GM10248 (cell line): ENCODE results near the gene PDE1C.

ENCODE experiments used
- CTCF ChIA-PET: fragments of 300-600 bp; sonication (Branson Sonifier 250); formaldehyde crosslinking; extraction: SDS; loops from one replicate; lab custom pipeline; 2021; ENCODE audit warnings: antibody characterized with exemption; lab: Yijun Ruan, JAX
- POLR2A ChIA-PET: fragments of 350-650 bp; sonication (Branson Sonifier 250); formaldehyde crosslinking; extraction: SDS; loops from one replicate; lab custom pipeline; 2020; ENCODE audit warnings: antibody characterized with exemption; lab: Yijun Ruan, JAX
- DNase-seq: peaks from one replicate; pipeline ENCODE4 v3.0.0; 2012; ENCODE audit errors: extremely low spot score
- TF ChIP-seq, protein P1 (sequence below): IDR thresholded peaks from 2 replicates; pipeline ENCODE4 v1.5.1; 2012; ENCODE audit warnings: mild to moderate bottlenecking, low read depth; ENCODE audit errors: extremely low read depth, missing control alignments, control extremely low read depth

Gene PDE1C

DNA sequence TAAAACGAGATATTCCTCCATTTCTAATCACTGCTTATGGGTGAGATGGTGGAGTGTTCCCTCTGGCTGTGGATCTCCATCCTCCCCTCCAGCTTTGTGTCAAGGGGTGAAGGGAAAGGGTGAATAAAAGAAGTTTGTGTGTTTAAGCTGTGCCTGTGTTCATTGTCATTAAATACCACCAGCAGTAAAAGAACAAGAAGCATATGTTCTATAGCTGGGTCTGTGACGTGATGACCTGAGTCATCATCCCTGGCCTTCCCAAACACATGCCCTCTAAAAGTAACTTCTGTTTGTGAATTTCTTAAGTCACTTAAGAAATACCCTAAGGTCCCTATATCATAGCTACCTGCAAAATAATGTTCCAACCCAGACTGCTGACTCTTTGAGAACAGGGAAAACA is 278.3 kb downstream of the PDE1C start:
- ChIA-PET CTCF (interaction anchor here (1.6 to 2.3 kb wide), 2 partner anchors 10 to 14 kb away, joined by 3 to 15 read pairs; no protein-coding TSS in a partner anchor), POLR2A (no interaction called here)
- TF ChIP-seq, protein P1, sequence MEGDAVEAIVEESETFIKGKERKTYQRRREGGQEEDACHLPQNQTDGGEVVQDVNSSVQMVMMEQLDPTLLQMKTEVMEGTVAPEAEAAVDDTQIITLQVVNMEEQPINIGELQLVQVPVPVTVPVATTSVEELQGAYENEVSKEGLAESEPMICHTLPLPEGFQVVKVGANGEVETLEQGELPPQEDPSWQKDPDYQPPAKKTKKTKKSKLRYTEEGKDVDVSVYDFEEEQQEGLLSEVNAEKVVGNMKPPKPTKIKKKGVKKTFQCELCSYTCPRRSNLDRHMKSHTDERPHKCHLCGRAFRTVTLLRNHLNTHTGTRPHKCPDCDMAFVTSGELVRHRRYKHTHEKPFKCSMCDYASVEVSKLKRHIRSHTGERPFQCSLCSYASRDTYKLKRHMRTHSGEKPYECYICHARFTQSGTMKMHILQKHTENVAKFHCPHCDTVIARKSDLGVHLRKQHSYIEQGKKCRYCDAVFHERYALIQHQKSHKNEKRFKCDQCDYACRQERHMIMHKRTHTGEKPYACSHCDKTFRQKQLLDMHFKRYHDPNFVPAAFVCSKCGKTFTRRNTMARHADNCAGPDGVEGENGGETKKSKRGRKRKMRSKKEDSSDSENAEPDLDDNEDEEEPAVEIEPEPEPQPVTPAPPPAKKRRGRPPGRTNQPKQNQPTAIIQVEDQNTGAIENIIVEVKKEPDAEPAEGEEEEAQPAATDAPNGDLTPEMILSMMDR: no peak
- DNase-seq: no peak

DNA sequence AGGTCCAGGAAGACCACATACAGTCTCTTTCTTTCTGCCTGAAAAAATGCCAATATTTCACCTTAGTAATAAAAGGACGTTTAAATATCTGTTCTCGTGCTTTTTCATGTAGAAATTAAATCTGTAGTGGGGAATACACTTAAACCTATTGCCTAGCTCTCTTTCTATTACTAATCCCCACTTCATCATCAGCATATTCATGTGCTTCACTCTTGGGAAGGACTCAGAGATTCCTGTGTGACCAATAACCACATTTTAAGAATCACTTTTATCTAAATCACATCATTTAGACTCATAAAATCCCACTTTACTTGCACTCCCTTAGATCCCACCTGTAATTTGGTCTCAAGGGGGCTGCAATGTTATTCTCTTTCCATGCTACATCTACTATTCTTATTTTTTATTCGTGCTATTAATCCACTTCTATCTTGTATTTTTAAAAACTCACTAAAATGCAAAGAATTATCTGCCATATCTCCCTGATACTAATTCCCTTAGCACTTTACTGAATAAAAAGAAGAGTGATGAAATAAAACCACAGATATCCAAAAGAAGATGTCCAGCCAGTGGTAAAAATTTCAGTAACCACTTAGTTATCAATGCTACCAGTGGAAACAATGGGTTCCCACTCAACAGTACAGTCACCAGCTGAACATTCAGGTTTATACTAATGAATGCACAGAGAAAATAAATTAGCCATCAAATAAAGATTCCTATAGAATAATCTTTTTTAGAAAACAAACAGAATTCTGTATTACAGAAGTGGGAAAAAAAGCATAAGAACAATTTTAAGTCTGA is 281.1 kb downstream of the PDE1C start:
- ChIA-PET POLR2A (no interaction called here), CTCF (interaction anchor here (1.4 kb wide), 1 partner anchor 17 kb away, joined by 3 read pairs; no protein-coding TSS in a partner anchor)
- TF ChIP-seq, protein P1: no peak

DNA sequence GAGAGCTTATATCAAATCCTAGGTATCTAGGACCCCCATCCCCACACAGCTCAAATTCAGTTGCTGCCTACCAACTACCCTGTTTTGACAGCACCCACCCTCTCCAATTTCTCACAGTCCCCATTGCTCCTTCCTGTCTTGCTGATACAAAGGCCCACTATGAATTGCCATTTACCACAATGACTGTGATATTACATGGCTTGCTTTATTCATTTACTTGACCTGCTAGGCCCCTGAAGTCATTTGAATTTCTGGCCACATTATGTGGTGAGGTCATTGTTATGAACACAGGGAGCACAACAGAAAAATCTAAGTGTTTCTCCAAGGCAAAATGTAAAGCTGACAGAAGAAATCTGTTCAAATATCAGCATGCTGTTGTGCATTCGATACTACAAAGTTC is 281.8 kb downstream of the PDE1C start:
- TF ChIP-seq, protein P1: no peak
- no peak for DNase-seq
- CTCF ChIA-PET: interaction anchor here (1.1 to 1.4 kb wide), 2 partner anchors 16 to 416 kb away, joined by 3 read pairs; no protein-coding TSS in a partner anchor
- POLR2A ChIA-PET: no interaction called here

More for the DNA sequence above, 281.1 kb downstream of the PDE1C start:
- no peak for DNase-seq

DNA sequence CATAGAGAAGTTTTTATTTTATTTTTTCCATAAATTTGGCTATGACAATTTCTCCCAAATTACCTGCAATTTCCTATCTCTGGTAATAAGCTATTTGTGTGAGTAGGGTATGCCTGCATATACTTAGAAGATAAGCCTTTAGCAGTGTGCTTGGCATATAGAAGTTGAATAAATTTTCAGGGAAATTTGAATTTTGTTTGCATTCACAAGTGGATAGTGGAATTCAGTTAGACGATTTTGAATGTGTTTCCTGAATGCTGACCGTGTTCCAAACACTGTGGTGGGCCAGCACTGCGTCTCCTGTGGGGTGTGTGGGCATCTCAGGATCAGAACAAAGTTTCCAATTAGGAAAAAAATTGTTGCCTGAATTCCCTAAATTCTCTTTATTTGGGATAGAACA is 283.9 kb downstream of the PDE1C start:
- DNase-seq: no peak
- CTCF ChIA-PET: no interaction called here
- TF ChIP-seq, protein P1: no peak
- POLR2A ChIA-PET: no interaction called here

DNA sequence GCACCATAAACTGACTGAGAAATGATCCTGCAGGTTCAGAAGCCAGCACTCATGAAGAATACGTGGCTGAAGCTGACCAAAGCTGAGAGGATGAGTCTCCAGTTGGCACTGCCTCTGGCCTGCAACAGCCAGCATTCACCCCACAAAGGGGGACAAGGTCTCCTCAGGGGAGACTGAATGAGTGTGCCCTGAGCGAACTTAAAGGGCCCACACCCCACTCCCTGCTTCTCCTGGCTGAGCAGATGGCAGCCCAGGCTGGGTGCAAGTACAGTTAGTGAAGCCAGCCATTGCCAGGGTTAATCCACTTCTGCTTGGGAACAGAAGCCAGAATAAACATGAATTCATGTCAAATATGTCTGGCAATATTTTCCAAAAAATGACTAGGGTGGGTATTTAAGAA is 285.1 kb downstream of the PDE1C start:
- ChIA-PET CTCF (no interaction called here), POLR2A (no interaction called here)
- no peak for DNase-seq
- TF ChIP-seq, protein P1: no peak

DNA sequence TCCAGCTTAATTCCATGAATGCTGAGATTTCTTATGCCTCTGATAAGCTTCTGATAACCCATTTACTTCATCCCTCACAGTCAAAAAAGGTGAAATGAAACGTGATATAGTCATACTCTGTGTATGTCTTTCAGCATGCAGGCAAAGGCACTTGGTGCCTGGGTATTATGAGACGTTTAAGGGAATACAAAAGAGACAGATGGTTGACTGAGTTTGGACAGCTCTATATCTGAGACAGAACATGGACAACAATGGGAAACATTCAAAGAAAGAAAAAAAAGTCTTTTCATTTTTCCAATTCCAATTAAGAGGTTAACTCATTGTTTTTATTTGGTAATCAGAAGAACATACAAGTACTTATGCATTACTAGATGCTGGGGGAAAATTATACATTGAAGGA is 287.0 kb downstream of the PDE1C start:
- POLR2A ChIA-PET: no interaction called here
- TF ChIP-seq, protein P1: no peak
- CTCF ChIA-PET: interaction anchor here (0.8 to 3.2 kb wide), 18 partner anchors 8 to 432 kb away, joined by 3 to 15 read pairs (median 5); no protein-coding TSS in a partner anchor
- no peak for DNase-seq
